ENCODE results near the gene APOM.
A peak's percentile ranks its signal among the peaks of the same experiment; 100 is the strongest.

Gene APOM

GRCh38 chr6:31680226-31681134, 24.8 kb downstream of the APOM start, which contains the start of gene LY6G5C:
LY6G5C (minus strand) TSS chr6:31681067; CDS start chr6:31680373, 694 bp downstream.
- DNase-seq (ENCODE audit: low spot score): peak; percentile 75

- peak; percentile 22 for DNase-seq (ENCODE audit: low spot score)
These were observed 25.5 kb downstream of the APOM start for GRCh38 chr6:31681135-31681671.

GRCh38 chr6:31683591-31683990, 27.9 kb downstream of the APOM start:
- no peak for DNase-seq (ENCODE audit: low spot score)

- DNase-seq (ENCODE audit: low spot score): no peak
These were observed 30.8 kb downstream of the APOM start for GRCh38 chr6:31686483-31686882.

- DNase-seq (ENCODE audit: low spot score): no peak
These were observed 31.6 kb downstream of the APOM start for GRCh38 chr6:31687321-31687720.

GRCh38 chr6:31687860-31688693, 32.4 kb downstream of the APOM start:
- no peak for DNase-seq (ENCODE audit: low spot score)

GRCh38 chr6:31689249-31690110, 33.8 kb downstream of the APOM start:
- DNase-seq (ENCODE audit: low spot score): no peak

- DNase-seq (ENCODE audit: low spot score): no peak
These were observed 34.8 kb downstream of the APOM start for GRCh38 chr6:31690231-31691077.

GRCh38 chr6:31691078-31691463, 35.4 kb downstream of the APOM start:
- DNase-seq (ENCODE audit: low spot score): no peak

- no peak for DNase-seq (ENCODE audit: low spot score)
These were observed 35.9 kb downstream of the APOM start for GRCh38 chr6:31691564-31692108.

GRCh38 chr6:31692353-31692752, 36.7 kb downstream of the APOM start:
- DNase-seq (ENCODE audit: low spot score): no peak

GRCh38 chr6:31692886-31693285, 37.2 kb downstream of the APOM start:
- DNase-seq (ENCODE audit: low spot score): no peak

- no peak for DNase-seq (ENCODE audit: low spot score)
These were observed 37.8 kb downstream of the APOM start for GRCh38 chr6:31693535-31693934.

GRCh38 chr6:31697555-31697954, 41.9 kb downstream of the APOM start:
- DNase-seq (ENCODE audit: low spot score): no peak

GRCh38 chr6:31700740-31701401, 45.2 kb downstream of the APOM start:
- DNase-seq (ENCODE audit: low spot score): no peak

GRCh38 chr6:31701666-31702404, 46.1 kb downstream of the APOM start:
- no peak for DNase-seq (ENCODE audit: low spot score)

- no peak for DNase-seq (ENCODE audit: low spot score)
These were observed 46.7 kb downstream of the APOM start for GRCh38 chr6:31702405-31702818.

- peak; percentile 98 for DNase-seq (ENCODE audit: low spot score)
These were observed 47.4 kb downstream of the APOM start, which contains the start of gene ABHD16A for GRCh38 chr6:31702819-31703716. ABHD16A (minus strand) TSS chr6:31703324; CDS start chr6:31703281, 43 bp downstream.

Data from CD4-positive, alpha-beta T cell treated with Interleukin-6 at 100 ng/mL for 8 hours (primary cell).